ENCODE measurements around the gene FHOD3. TPM values are rescaled to one million over a fixed set of nuclear protein-coding genes. Genes with fewer than 3 reads are reported as not detected.

The FHOD3 gene
- polyA plus RNA-seq, 2 of the 4 experiments (the other 2 are of a cell fraction) = 2.5 to 3.6 TPM

DNA sequence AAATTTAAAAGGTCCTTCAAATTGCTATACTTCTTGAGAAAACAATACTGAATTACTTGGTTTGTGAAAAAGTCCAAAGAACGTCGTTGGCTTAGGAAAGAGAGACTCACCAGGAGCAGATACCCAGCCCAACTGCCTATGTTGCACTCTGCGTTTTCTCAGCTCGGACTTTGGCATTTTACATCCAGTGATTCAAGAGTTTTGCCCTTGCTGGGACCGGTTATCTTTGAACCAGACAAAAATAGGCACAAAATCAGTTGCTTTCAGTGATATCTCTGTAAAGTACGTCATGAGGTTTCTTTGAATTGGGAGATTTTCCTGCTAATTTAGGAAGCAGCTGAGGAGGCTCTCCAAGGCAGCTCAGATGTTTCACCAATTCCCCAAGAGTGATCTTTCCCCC lies 29.3 kb downstream of the FHOD3 start:
- ATAC-seq (no peak), FAIRE-seq (no peak), DNase-seq (ENCODE audit: low read depth in 1 of 2, low spot score in 1 of 2) (no peak)
- POLR2A ChIA-PET = no interaction called here
- TF ChIP-seq FOSL2 (IDR thresholded peaks at IDR 0.05) (no peak), FOSL2 (CRISPR knock-in tag; IDR thresholded peaks at IDR 0.05) (no peak), EP300 (IDR thresholded peaks at IDR 0.05) (no peak), RNF2 (IDR thresholded peaks at IDR 0.05; ENCODE audit: borderline replicate concordance, low read depth) (no peak), GATA3 (IDR thresholded peaks at IDR 0.05; ENCODE audit: borderline replicate concordance) (no peak), KDM5A (IDR thresholded peaks at IDR 0.05) (no peak), MAFK (IDR thresholded peaks at IDR 0.05; ENCODE audit: partially characterized antibody) (no peak), CHD2 (IDR thresholded peaks at IDR 0.05; ENCODE audit: low read length, partially characterized antibody) (no peak), JUNB (IDR thresholded peaks at IDR 0.05) (no peak), POLR2AphosphoS2 (conservative IDR thresholded peaks at IDR 0.05; ENCODE audit: low read length) (no peak), CEBPB (IDR thresholded peaks at IDR 0.05) (no peak), MAZ (IDR thresholded peaks at IDR 0.05; ENCODE audit: borderline replicate concordance, low read depth, low read length) (no peak), EHMT2 (IDR thresholded peaks at IDR 0.05; ENCODE audit: low read depth) (no peak), ZC3H11A (IDR thresholded peaks at IDR 0.05) (no peak)
- TF ChIP-seq, protein P1, sequence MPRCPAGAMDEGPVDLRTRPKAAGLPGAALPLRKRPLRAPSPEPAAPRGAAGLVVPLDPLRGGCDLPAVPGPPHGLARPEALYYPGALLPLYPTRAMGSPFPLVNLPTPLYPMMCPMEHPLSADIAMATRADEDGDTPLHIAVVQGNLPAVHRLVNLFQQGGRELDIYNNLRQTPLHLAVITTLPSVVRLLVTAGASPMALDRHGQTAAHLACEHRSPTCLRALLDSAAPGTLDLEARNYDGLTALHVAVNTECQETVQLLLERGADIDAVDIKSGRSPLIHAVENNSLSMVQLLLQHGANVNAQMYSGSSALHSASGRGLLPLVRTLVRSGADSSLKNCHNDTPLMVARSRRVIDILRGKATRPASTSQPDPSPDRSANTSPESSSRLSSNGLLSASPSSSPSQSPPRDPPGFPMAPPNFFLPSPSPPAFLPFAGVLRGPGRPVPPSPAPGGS (IDR thresholded peaks at IDR 0.05) = no peak
- TF ChIP-seq, protein P2, sequence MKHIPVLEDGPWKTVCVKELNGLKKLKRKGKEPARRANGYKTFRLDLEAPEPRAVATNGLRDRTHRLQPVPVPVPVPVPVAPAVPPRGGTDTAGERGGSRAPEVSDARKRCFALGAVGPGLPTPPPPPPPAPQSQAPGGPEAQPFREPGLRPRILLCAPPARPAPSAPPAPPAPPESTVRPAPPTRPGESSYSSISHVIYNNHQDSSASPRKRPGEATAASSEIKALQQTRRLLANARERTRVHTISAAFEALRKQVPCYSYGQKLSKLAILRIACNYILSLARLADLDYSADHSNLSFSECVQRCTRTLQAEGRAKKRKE (CRISPR knock-in tag; IDR thresholded peaks at IDR 0.05; ENCODE audit: low read depth) = no peak
- TF ChIP-seq, protein P3, sequence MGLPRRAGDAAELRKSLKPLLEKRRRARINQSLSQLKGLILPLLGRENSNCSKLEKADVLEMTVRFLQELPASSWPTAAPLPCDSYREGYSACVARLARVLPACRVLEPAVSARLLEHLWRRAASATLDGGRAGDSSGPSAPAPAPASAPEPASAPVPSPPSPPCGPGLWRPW (IDR thresholded peaks at IDR 0.05) = no peak
- TF ChIP-seq, protein P4, sequence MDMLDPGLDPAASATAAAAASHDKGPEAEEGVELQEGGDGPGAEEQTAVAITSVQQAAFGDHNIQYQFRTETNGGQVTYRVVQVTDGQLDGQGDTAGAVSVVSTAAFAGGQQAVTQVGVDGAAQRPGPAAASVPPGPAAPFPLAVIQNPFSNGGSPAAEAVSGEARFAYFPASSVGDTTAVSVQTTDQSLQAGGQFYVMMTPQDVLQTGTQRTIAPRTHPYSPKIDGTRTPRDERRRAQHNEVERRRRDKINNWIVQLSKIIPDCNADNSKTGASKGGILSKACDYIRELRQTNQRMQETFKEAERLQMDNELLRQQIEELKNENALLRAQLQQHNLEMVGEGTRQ (IDR thresholded peaks at IDR 0.05) = no peak
- TF ChIP-seq, protein P5, sequence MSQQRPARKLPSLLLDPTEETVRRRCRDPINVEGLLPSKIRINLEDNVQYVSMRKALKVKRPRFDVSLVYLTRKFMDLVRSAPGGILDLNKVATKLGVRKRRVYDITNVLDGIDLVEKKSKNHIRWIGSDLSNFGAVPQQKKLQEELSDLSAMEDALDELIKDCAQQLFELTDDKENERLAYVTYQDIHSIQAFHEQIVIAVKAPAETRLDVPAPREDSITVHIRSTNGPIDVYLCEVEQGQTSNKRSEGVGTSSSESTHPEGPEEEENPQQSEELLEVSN (IDR thresholded peaks at IDR 0.05; ENCODE audit: borderline replicate concordance, low read depth) = no peak
- H3K4me2 ChIP-seq = no peak overlapping the region
- H3K9me3 ChIP-seq = no peaks in the 10 kb centered on the region
- H3K4me1 ChIP-seq = peaks cover 6% of the 10 kb centered on the region; the same call in 1 of the 3 replicates
- no peak overlapping the region for H3K27ac ChIP-seq
- H3K4me3 ChIP-seq = no peak overlapping the region
- CTCF ChIA-PET = no interaction called here
- 51% methylated on average over 6 of the region's 6 CpGs for whole genome bisulfite sequencing (ENCODE audit: missing lambda C conversion rate)

DNA sequence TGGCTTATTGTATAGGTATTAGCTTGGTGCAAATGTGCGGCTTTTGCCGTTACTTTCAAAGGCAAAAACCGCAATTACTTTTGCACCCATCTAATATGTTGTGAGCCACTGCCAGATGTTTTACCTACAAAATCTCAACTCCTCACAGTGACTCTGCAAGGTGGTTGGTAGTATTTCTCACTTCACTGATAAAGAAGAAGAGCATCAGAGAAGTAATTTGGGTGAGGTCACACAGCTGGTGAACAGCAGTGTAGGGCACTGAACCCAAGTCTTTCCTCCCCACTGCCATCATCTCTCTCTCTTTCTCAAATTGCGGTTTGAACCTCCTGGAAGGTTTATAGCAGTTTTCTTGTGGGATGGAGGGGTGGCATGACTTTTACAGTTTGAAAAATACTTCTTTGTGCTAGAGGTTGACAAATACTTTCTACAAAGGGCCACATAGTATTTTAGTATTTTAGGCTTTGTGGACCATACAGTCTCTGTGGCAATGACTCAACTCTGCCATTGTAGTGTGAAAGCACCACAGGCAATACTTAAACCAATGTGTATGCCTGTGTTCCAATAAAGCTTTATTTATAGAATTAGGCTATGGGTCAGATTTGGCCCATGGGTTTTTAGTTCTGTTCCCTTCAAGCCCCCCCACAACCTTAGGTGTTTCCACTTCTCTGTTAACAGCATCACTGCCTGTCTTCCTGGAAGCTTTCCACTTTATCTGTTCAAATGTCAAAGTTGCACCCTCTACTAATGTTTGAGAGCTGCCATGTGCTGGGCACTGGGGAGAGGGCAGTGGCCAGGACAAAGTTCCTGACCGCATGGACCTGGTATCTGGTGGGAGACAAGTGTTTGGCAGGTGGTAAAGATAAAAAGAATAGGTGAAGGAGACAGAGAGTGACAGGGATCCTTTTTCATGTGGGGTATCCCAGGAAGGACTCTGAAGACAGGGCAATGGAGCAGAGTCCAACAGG lies 30.1 kb downstream of the FHOD3 start:
- no peak for FAIRE-seq
- no peaks in the 10 kb centered on the region for H3K9me3 ChIP-seq
- ChIA-PET CTCF (interaction anchor here (1.1 kb wide), 1 partner anchor 85 kb away, joined by 3 read pairs; no protein-coding TSS in a partner anchor), POLR2A (no interaction called here)
- WGBS (ENCODE audit: missing lambda C conversion rate) = 55% methylated on average over 5 of the region's 5 CpGs
- DNase-seq (ENCODE audit: low read depth in 1 of 2, low spot score in 1 of 2) = no peak
- no peak overlapping the region for H3K27ac ChIP-seq
- no peak overlapping the region for H3K4me3 ChIP-seq
- TF ChIP-seq EHMT2 (IDR thresholded peaks at IDR 0.05; ENCODE audit: low read depth) = no peak
- TF ChIP-seq, protein P2 (CRISPR knock-in tag; IDR thresholded peaks at IDR 0.05; ENCODE audit: low read depth) = no peak
- TF ChIP-seq SMC3 (IDR thresholded peaks at IDR 0.05) = no peak
- no peak for TF ChIP-seq GATA3 (IDR thresholded peaks at IDR 0.05; ENCODE audit: borderline replicate concordance)
- TF ChIP-seq, protein P6, sequence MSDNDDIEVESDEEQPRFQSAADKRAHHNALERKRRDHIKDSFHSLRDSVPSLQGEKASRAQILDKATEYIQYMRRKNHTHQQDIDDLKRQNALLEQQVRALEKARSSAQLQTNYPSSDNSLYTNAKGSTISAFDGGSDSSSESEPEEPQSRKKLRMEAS (IDR thresholded peaks at IDR 0.05) = no peak
- TF ChIP-seq ZSCAN20 (CRISPR knock-in tag; IDR thresholded peaks at IDR 0.05) = no peak
- TF ChIP-seq CEBPB (IDR thresholded peaks at IDR 0.05) = no peak
- TF ChIP-seq POLR2AphosphoS2 (conservative IDR thresholded peaks at IDR 0.05; ENCODE audit: low read length) = no peak
- no peak for ATAC-seq
- H3K4me2 ChIP-seq = no peak overlapping the region
- 0 out of 3 replicates have a peak, but pooled peaks cover 6% of the 10 kb centered on the region for H3K4me1 ChIP-seq
